OCI-LY7 (cell line): Measurements from ENCODE around the gene GDF2. TPM values are rescaled to one million over a fixed set of nuclear protein-coding genes. Genes with fewer than 3 reads are reported as not detected.

Experiments used
- BruUV-seq: library from RNA; stranded (reverse); fragments of 400-500 nt; replicated peaks from 2 replicates; lab custom pipeline; 2021; lab: Mats Ljungman, UMichigan
- CTCF ChIA-PET: fragments of 300-600 bp; sonication (Branson Sonifier 250); formaldehyde crosslinking; loops from one replicate; lab custom pipeline; 2022; ENCODE audit warnings: antibody characterized with exemption; ENCODE audit not compliant: unreplicated experiment; lab: Charles Lee
- POLR2A ChIA-PET: fragments of 300-600 bp; sonication (Branson Sonifier 250); formaldehyde crosslinking; loops from one replicate; lab custom pipeline; 2022; ENCODE audit warnings: antibody characterized with exemption; lab: Charles Lee
- DNase-seq: peaks from one replicate; pipeline ENCODE4 v3.0.0-alpha.2; 2015; ENCODE audit warnings: low spot score
- H2AFZ ChIP-seq: fragments of 200-600 bp; sonication (generic), shearing (Covaris generic); 2 replicates; pipeline ENCODE4 v1.6.1; 2014; ENCODE audit warnings: mild to moderate bottlenecking, antibody characterized with exemption, low read length, moderate library complexity
- H3K27ac ChIP-seq: fragments of 200-600 bp; sonication (generic); 2 replicates; pipeline ENCODE4 v1.5.1; 2014; ENCODE audit warnings: mixed run types, low read depth, mild to moderate bottlenecking, moderate library complexity, low read length, inconsistent platforms; ENCODE audit not compliant: poor library complexity, severe bottlenecking
- H3K36me3 ChIP-seq: fragments of 200-600 bp; sonication (generic); 2 replicates; pipeline ENCODE4 v1.6.1; 2014; ENCODE audit warnings: mild to moderate bottlenecking, antibody characterized with exemption, low read length, moderate library complexity, mixed read lengths; ENCODE audit not compliant: insufficient read depth
- H3K4me1 ChIP-seq: fragments of 200-600 bp; sonication (generic); 2 replicates; pipeline ENCODE4 v1.5.1; 2014; ENCODE audit warnings: mild to moderate bottlenecking, low read length; ENCODE audit not compliant: insufficient read depth, poor library complexity, severe bottlenecking
- H3K4me2 ChIP-seq: fragments of 200-600 bp; sonication (generic); 2 replicates; pipeline ENCODE4 v1.6.1; 2014; ENCODE audit warnings: mild to moderate bottlenecking, low read length
- H3K4me3 ChIP-seq: fragments of 200-600 bp; sonication (generic); 2 replicates; pipeline ENCODE4 v1.5.1; 2014; ENCODE audit warnings: mild to moderate bottlenecking, low read depth, low read length; ENCODE audit not compliant: poor library complexity, severe bottlenecking
- H3K79me2 ChIP-seq: fragments of 200-600 bp; sonication (generic); 2 replicates; pipeline ENCODE4 v1.6.1; 2016; ENCODE audit warnings: low read depth, mild to moderate bottlenecking, low read length, moderate library complexity, mixed read lengths; ENCODE audit not compliant: insufficient read depth
- H3K9me2 ChIP-seq: fragments of 200-600 bp; sonication (generic); 2 replicates; pipeline ENCODE4 v1.6.1; 2016; ENCODE audit warnings: mild to moderate bottlenecking, low read length, mixed read lengths; ENCODE audit not compliant: insufficient read depth
- H3K9me3 ChIP-seq: fragments of 200-600 bp; sonication (generic); 2 replicates; pipeline ENCODE4 v1.6.1; 2014; ENCODE audit warnings: mild to moderate bottlenecking, mixed run types, low read length, mixed read lengths
- H4K20me1 ChIP-seq: fragments of 200-600 bp; sonication (generic); 2 replicates; pipeline ENCODE4 v1.6.1; 2014; ENCODE audit warnings: mild to moderate bottlenecking, antibody characterized with exemption, low read length, moderate library complexity, mixed read lengths; ENCODE audit not compliant: insufficient read depth
- EZH2phosphoT487 ChIP-seq: fragments of 200-600 bp; sonication (generic); IDR thresholded peaks from 2 replicates; pipeline ENCODE4 v1.6.1; 2018; ENCODE audit warnings: low read depth, borderline replicate concordance, mild to moderate bottlenecking, mixed run types, antibody characterized with exemption, low read length, moderate library complexity, mixed read lengths
- intact Hi-C: fragments of 100-400 bp; cut with micrococcal nuclease; formaldehyde crosslinking; loops from one replicate; pipeline ENCODE4 v1.10.0; 2022; ENCODE audit not compliant: unreplicated experiment
- total RNA-seq, 2 experiments: library from RNA; depleted of rRNA in 1 of 2; stranded (reverse); fragments of >200 nt in 1 of 2; shearing (Covaris generic) in 1 of 2; gene quantifications; 2 replicates each; pipeline ENCODE4 v1.2.3, GENCODE V29; 2014 to 2022
- TF ChIP-seq, protein P1 (sequence below): fragments of 200-600 bp; sonication (generic); conservative IDR thresholded peaks from 2 replicates; pipeline ENCODE4 v1.5.1; 2014; ENCODE audit warnings: mild to moderate bottlenecking, antibody characterized with exemption, low read length, moderate library complexity, mixed read lengths

Gene GDF2
- total RNA-seq, 2 experiments from 2014 or later, result not detected

GRCh38 chr10:47306387-47307210 is 15.7 kb upstream of the GDF2 start:
- no peak overlapping the region for H3K4me3 ChIP-seq
- H3K4me2 ChIP-seq, result no peak overlapping the region
- intact Hi-C loops, result no loop called here
- H3K36me3 ChIP-seq, result no peaks in the 10 kb centered on the region
- no peak for DNase-seq
- no peak overlapping the region for H2AFZ ChIP-seq
- ChIA-PET POLR2A (no interaction called here), CTCF (no interaction called here)
- no peaks in the 10 kb centered on the region for H3K79me2 ChIP-seq
- no peak overlapping the region for H3K27ac ChIP-seq
- H3K9me2 ChIP-seq, result no peaks in the 10 kb centered on the region
- H3K9me3 ChIP-seq, result no peaks in the 10 kb centered on the region
- no peaks in the 10 kb centered on the region for H4K20me1 ChIP-seq
- no peak for TF ChIP-seq EZH2phosphoT487
- TF ChIP-seq, protein P1, sequence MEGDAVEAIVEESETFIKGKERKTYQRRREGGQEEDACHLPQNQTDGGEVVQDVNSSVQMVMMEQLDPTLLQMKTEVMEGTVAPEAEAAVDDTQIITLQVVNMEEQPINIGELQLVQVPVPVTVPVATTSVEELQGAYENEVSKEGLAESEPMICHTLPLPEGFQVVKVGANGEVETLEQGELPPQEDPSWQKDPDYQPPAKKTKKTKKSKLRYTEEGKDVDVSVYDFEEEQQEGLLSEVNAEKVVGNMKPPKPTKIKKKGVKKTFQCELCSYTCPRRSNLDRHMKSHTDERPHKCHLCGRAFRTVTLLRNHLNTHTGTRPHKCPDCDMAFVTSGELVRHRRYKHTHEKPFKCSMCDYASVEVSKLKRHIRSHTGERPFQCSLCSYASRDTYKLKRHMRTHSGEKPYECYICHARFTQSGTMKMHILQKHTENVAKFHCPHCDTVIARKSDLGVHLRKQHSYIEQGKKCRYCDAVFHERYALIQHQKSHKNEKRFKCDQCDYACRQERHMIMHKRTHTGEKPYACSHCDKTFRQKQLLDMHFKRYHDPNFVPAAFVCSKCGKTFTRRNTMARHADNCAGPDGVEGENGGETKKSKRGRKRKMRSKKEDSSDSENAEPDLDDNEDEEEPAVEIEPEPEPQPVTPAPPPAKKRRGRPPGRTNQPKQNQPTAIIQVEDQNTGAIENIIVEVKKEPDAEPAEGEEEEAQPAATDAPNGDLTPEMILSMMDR, result no peak
- H3K4me1 ChIP-seq, result no peaks in the 10 kb centered on the region
- no TSS peak for BruUV-seq

DNA sequence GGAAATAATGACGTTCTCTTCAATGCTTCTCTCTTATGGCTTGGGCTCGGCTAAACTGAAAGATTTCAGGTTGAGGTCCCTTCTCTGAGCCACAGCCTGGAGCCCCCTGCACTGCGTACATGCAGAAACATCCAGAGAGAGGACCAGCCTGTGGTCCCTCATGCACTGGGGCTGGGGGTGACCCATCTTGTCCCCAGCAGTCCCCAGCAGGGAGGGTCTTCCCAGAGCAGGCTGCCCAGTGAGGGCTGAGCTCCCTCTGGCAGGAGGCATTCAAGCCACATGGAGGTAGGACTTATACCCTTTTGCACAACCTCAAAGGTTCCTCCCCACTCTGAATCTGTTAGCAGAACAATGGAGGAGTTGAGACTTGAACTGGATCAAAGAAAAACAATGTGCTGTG is 14.9 kb upstream of the GDF2 start:
- no peaks in the 10 kb centered on the region for H3K4me1 ChIP-seq
- intact Hi-C loops, result no loop called here
- no peak overlapping the region for H2AFZ ChIP-seq
- H3K9me3 ChIP-seq, result no peaks in the 10 kb centered on the region
- TF ChIP-seq, protein P1, result no peak
- no peak for TF ChIP-seq EZH2phosphoT487
- DNase-seq, result no peak
- BruUV-seq, result no TSS peak
- POLR2A ChIA-PET, result no interaction called here
- CTCF ChIA-PET, result no interaction called here
- H3K36me3 ChIP-seq, result no peaks in the 10 kb centered on the region
- H3K79me2 ChIP-seq, result no peaks in the 10 kb centered on the region
- H4K20me1 ChIP-seq, result no peaks in the 10 kb centered on the region
- H3K4me3 ChIP-seq, result no peak overlapping the region
- no peaks in the 10 kb centered on the region for H3K9me2 ChIP-seq
- no peak overlapping the region for H3K27ac ChIP-seq
- H3K4me2 ChIP-seq, result no peak overlapping the region

DNA sequence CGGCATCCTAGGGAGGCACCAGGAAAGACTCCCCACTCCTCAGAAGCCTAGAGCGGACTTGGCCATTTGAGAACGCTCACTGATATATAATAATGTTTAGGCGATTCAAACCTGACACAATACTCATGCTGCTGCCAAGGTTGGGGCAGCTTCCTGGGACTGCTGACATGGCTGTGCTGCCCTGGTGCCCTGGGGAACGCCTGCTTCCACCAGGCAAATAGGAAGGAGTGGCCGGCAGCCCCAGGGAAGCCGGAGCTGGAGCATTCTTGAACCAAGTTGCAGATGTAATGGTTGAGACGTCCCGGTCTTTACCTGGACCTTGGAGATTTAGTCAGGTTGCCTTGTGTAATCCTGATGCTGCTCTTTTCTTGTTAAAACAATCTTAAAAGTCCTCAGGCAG is 13.5 kb upstream of the GDF2 start:
- POLR2A ChIA-PET, result no interaction called here
- no peaks in the 10 kb centered on the region for H4K20me1 ChIP-seq
- H3K36me3 ChIP-seq, result no peaks in the 10 kb centered on the region
- H3K27ac ChIP-seq, result no peak overlapping the region
- no peaks in the 10 kb centered on the region for H3K9me2 ChIP-seq
- no peak overlapping the region for H3K4me3 ChIP-seq
- no peaks in the 10 kb centered on the region for H3K9me3 ChIP-seq
- TF ChIP-seq, protein P1, result no peak
- TF ChIP-seq EZH2phosphoT487, result no peak
- BruUV-seq, result no TSS peak
- H2AFZ ChIP-seq, result no peak overlapping the region
- DNase-seq, result no peak
- no peaks in the 10 kb centered on the region for H3K79me2 ChIP-seq
- no peaks in the 10 kb centered on the region for H3K4me1 ChIP-seq
- intact Hi-C loops, result no loop called here
- H3K4me2 ChIP-seq, result no peak overlapping the region
- CTCF ChIA-PET, result no interaction called here
